ENCODE data around the gene IQCE.

The IQCE gene

DNA sequence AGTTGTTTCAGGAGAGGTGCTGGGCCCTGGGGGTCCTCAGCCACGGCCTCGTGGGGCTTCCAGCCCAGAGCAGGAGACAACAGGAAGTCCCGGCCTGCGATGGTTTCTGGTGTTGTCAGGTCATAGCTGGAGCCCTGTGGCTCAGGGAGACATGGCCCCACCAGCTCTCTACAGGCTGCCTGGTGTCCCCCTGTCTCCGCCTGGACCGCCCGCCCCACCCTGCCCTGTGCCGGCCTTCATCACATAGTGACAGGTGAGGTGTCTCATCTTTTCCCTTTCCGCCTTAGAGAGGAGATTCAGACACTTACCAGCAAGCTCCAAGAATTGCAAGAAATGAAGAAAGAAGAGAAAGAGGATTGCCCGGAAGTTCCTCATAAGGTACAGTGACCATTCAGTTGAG, 35.8 kb downstream of the IQCE start:
- no peaks in the 10 kb centered on the region for H3F3A ChIP-seq (ENCODE audit: insufficient read depth, low read length)
- no peak overlapping the region for H3K4me2 ChIP-seq (ENCODE audit: low read depth, low read length)
- no peaks in the 10 kb centered on the region for H3K79me2 ChIP-seq (ENCODE audit: low read length)
- no peak for DNase-seq
- no peak overlapping the region for H3K4me3 ChIP-seq (ENCODE audit: low read length)
- no peak overlapping the region for H2AFZ ChIP-seq (ENCODE audit: low read length)
- TF ChIP-seq EZH2phosphoT487 (IDR thresholded peaks at IDR 0.05; ENCODE audit: low read length) (no peak), EZH2 (optimal IDR thresholded peaks at IDR 0.05; ENCODE audit: low read depth, low read length) (no peak)
- TF ChIP-seq, protein P1, sequence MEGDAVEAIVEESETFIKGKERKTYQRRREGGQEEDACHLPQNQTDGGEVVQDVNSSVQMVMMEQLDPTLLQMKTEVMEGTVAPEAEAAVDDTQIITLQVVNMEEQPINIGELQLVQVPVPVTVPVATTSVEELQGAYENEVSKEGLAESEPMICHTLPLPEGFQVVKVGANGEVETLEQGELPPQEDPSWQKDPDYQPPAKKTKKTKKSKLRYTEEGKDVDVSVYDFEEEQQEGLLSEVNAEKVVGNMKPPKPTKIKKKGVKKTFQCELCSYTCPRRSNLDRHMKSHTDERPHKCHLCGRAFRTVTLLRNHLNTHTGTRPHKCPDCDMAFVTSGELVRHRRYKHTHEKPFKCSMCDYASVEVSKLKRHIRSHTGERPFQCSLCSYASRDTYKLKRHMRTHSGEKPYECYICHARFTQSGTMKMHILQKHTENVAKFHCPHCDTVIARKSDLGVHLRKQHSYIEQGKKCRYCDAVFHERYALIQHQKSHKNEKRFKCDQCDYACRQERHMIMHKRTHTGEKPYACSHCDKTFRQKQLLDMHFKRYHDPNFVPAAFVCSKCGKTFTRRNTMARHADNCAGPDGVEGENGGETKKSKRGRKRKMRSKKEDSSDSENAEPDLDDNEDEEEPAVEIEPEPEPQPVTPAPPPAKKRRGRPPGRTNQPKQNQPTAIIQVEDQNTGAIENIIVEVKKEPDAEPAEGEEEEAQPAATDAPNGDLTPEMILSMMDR (IDR thresholded peaks at IDR 0.05; ENCODE audit: low read length), result no peak
- H3K27ac ChIP-seq (ENCODE audit: low read length), result no peak overlapping the region
- H3K9me3 ChIP-seq (replicated peaks; ENCODE audit: insufficient read depth, low read length), result no peaks in the 10 kb centered on the region
- no peaks in the 10 kb centered on the region for H3K9me2 ChIP-seq (replicated peaks; ENCODE audit: insufficient read depth, low read length)
- H3K27me3 ChIP-seq (replicated peaks; ENCODE audit: insufficient read depth, low read length), result no peaks in the 10 kb centered on the region
- H3K9ac ChIP-seq (ENCODE audit: low read length), result no peak overlapping the region
- no peaks in the 10 kb centered on the region for H3K4me1 ChIP-seq (ENCODE audit: low read length)
- no peaks in the 10 kb centered on the region for H3K36me3 ChIP-seq (replicated peaks; ENCODE audit: insufficient read depth, low read length)
- no peaks in the 10 kb centered on the region for H4K20me1 ChIP-seq (ENCODE audit: insufficient read depth, low read length)

DNA sequence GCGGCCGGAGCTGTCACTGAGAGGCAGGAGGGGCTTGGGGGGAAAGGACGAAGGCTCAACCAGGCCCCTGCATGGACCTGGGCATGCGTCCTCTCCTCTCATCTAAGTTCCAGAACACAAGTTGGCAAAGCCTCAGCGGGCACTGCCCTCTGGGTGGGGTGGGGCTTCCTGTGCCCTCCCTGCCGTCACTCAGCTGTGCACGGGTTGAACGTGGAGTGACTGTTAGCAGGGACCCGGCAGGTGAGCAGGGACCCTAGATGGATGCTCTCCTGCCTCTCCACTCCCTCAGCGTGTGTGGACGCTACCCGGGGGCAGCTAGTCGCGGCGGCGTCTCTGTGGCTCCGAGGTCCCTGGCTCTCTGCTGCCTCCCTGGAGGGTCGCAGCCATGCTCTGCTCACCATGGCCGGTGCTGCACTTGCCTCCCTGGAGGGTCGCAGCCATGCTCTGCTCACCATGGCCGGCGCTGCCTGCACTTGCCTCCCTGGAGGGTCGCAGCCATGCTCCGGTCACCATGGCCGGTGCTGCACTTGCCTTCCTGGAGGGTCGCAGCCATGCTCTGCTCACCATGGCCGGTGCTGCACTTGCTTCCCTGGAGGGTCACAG, 36.6 kb downstream of the IQCE start:
- TF ChIP-seq EZH2phosphoT487 (IDR thresholded peaks at IDR 0.05; ENCODE audit: low read length), result no peak
- TF ChIP-seq, protein P1 (IDR thresholded peaks at IDR 0.05; ENCODE audit: low read length), result no peak
- no peak for TF ChIP-seq EZH2 (optimal IDR thresholded peaks at IDR 0.05; ENCODE audit: low read depth, low read length)
- Histone ChIP-seq H3F3A (ENCODE audit: insufficient read depth, low read length) (no peaks in the 10 kb centered on the region), H3K9ac (ENCODE audit: low read length) (no peak overlapping the region), H3K27ac (ENCODE audit: low read length) (no peak overlapping the region), H4K20me1 (ENCODE audit: insufficient read depth, low read length) (no peaks in the 10 kb centered on the region), H3K9me2 (replicated peaks; ENCODE audit: insufficient read depth, low read length) (no peaks in the 10 kb centered on the region), H2AFZ (ENCODE audit: low read length) (no peak overlapping the region), H3K4me2 (ENCODE audit: low read depth, low read length) (no peak overlapping the region), H3K27me3 (replicated peaks; ENCODE audit: insufficient read depth, low read length) (no peaks in the 10 kb centered on the region), H3K4me3 (ENCODE audit: low read length) (no peak overlapping the region), H3K79me2 (ENCODE audit: low read length) (no peaks in the 10 kb centered on the region), H3K9me3 (replicated peaks; ENCODE audit: insufficient read depth, low read length) (no peaks in the 10 kb centered on the region), H3K36me3 (replicated peaks; ENCODE audit: insufficient read depth, low read length) (no peaks in the 10 kb centered on the region), H3K4me1 (ENCODE audit: low read length) (no peaks in the 10 kb centered on the region)
- DNase-seq, result no peak

DNA sequence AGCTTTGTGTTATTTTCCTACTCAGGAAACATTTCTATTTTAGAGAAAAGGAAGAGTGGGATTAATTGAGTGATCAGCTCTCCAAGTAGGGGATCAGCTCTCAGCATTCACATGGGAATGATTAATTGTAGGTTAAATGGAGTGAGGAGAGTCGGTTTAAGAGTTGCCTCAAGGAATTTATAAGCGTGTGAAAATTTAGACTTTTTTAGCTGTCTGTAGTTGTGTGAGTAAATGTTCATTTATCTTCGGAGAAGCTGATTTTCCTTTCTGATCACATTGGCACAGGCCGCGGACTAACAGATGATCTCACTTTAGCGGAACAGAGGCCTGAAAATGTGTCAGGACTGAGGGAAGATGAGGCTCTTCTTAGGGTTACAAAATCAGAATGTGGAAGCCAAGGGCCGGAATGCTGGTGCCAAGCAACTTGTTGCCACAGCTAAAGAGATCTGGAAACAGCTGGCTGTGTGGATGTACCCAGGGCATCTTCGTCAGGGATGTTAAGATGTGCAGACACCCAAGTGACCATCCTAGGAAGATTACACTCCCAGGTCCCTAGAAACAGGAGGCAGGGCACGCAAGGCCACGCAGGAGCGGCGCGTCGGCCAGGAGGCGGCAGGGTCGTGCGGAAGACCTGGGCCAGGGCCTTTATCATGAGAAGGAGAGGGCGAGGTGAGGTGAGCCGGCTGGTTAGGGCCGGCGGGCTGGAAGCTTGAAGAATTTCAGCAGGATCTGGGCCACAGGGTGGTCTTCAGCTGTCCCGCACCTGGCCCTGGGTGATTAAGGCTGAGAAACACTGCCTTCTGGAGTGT, 37.9 kb downstream of the IQCE start:
- Histone ChIP-seq H3K79me2 (ENCODE audit: low read length) (no peaks in the 10 kb centered on the region), H3K36me3 (replicated peaks; ENCODE audit: insufficient read depth, low read length) (no peaks in the 10 kb centered on the region), H3K9ac (ENCODE audit: low read length) (no peak overlapping the region), H2AFZ (ENCODE audit: low read length) (no peak overlapping the region), H3K9me2 (replicated peaks; ENCODE audit: insufficient read depth, low read length) (no peaks in the 10 kb centered on the region), H3K4me1 (ENCODE audit: low read length) (no peaks in the 10 kb centered on the region), H3K9me3 (replicated peaks; ENCODE audit: insufficient read depth, low read length) (no peaks in the 10 kb centered on the region), H4K20me1 (ENCODE audit: insufficient read depth, low read length) (no peaks in the 10 kb centered on the region), H3F3A (ENCODE audit: insufficient read depth, low read length) (no peaks in the 10 kb centered on the region), H3K4me2 (ENCODE audit: low read depth, low read length) (no peak overlapping the region), H3K27ac (ENCODE audit: low read length) (no peak overlapping the region), H3K27me3 (replicated peaks; ENCODE audit: insufficient read depth, low read length) (no peaks in the 10 kb centered on the region), H3K4me3 (ENCODE audit: low read length) (no peak overlapping the region)
- TF ChIP-seq EZH2 (optimal IDR thresholded peaks at IDR 0.05; ENCODE audit: low read depth, low read length) (no peak), EZH2phosphoT487 (IDR thresholded peaks at IDR 0.05; ENCODE audit: low read length) (no peak)
- TF ChIP-seq, protein P1 (IDR thresholded peaks at IDR 0.05; ENCODE audit: low read length), result no peak
- no peak for DNase-seq

All from MM.1S (cell line).